Fibroblast of mammary gland (primary cell): ENCODE data around the gene PHACTR1.
"Not testable (repeated sequence)": the region's sequence is repeated elsewhere in the genome, so short reads cannot be mapped to it uniquely, and the experiment has no call there.

ENCODE experiments used
- DNase-seq: peaks from one replicate; pipeline ENCODE4 v3.0.0-alpha.2; 2010; ENCODE audit warnings: low read depth
- H3K4me3 ChIP-seq: 2 replicates; pipeline ENCODE4 v1.5.1; 2011; ENCODE audit warnings: low read depth, mild to moderate bottlenecking, low read length, moderate library complexity; ENCODE audit not compliant: control insufficient read depth
- TF ChIP-seq, protein P1 (sequence below): conservative IDR thresholded peaks from 2 replicates; pipeline ENCODE4 v1.5.1; 2011; ENCODE audit warnings: low read depth, low read length, inconsistent platforms; ENCODE audit not compliant: control insufficient read depth, insufficient read depth

The PHACTR1 gene

DNA sequence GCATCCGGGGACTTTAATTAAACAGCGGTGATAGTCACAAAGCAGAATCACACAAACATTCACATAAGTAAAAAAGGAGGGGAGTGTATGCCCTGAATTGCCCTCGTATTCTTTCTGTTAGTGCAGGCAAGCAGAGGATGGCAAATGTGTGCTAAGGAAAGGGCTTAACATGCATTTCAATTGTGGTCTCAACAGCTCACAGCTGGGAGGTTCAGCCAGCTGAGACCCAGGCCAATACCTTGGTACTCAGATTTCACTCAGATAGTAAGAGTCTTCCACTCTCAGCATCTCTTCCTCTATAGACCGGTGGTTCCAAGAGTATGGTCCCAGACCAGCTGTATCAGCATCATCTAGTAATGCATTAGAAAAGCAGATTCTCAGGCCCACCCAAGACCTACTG is 215.1 kb downstream of the PHACTR1 start:
- TF ChIP-seq, protein P1, sequence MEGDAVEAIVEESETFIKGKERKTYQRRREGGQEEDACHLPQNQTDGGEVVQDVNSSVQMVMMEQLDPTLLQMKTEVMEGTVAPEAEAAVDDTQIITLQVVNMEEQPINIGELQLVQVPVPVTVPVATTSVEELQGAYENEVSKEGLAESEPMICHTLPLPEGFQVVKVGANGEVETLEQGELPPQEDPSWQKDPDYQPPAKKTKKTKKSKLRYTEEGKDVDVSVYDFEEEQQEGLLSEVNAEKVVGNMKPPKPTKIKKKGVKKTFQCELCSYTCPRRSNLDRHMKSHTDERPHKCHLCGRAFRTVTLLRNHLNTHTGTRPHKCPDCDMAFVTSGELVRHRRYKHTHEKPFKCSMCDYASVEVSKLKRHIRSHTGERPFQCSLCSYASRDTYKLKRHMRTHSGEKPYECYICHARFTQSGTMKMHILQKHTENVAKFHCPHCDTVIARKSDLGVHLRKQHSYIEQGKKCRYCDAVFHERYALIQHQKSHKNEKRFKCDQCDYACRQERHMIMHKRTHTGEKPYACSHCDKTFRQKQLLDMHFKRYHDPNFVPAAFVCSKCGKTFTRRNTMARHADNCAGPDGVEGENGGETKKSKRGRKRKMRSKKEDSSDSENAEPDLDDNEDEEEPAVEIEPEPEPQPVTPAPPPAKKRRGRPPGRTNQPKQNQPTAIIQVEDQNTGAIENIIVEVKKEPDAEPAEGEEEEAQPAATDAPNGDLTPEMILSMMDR: no peak
- no peak for DNase-seq
- H3K4me3 ChIP-seq: no peak overlapping the region

- no peak overlapping the region for H3K4me3 ChIP-seq
- DNase-seq: no peak
- TF ChIP-seq, protein P1: no peak
Observed at GRCh38 chr6:12935637-12936036, 219.1 kb downstream of the PHACTR1 start.

- TF ChIP-seq, protein P1: no peak
- DNase-seq: no peak
- H3K4me3 ChIP-seq: no peak overlapping the region
Observed at GRCh38 chr6:12937971-12938370, 221.4 kb downstream of the PHACTR1 start.

DNA sequence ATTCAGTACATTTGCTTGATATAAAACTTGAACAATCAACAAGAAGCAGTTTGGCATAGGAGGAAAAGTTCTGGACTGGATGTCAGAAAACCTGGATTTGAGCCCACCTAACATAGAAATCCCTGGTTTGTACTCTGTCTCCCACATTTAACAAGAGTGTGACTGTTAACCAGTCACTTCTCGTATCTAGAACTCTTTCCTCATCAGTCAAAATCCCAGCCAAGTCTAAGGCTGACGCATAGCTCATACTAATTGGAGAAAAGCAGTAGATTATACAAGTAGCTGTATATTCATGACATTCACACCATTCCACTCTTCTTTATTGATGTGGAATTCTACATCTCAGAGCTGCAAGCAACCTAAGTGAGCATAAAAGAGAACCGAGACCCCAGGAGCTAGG is 222.7 kb downstream of the PHACTR1 start:
- TF ChIP-seq, protein P1: no peak
- DNase-seq: no peak
- H3K4me3 ChIP-seq: no peak overlapping the region

GRCh38 chr6:12941422-12941821 is 224.9 kb downstream of the PHACTR1 start:
- DNase-seq: peak; percentile 63

DNA sequence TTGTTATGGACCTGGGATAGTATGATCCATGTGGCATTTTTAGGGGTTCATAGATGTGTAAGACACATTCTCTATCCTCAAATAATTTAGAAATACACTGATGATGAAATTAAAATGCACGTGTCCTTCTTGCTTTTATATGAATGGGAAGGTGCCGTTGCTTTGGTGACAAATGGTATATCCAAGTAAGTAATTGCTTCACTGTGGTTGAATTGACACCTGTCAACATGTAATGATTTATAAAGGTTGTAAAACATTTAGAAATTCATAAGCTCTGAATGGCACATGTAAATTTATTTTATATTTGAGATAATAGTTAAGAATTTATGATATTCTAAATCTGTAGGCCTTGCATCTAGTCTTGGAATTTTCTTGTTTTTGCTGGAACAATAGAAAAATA is 227.0 kb downstream of the PHACTR1 start:
- DNase-seq: no peak
- TF ChIP-seq, protein P1: no peak

More at GRCh38 chr6:12941422-12941821, 224.9 kb downstream of the PHACTR1 start:
- H3K4me3 ChIP-seq: no peak overlapping the region
- TF ChIP-seq, protein P1: no peak

GRCh38 chr6:12944001-12944400 is 227.4 kb downstream of the PHACTR1 start:
- TF ChIP-seq, protein P1: no peak
- H3K4me3 ChIP-seq: no peak overlapping the region
- no peak for DNase-seq

More for the DNA sequence above, 227.0 kb downstream of the PHACTR1 start:
- no peak overlapping the region for H3K4me3 ChIP-seq

DNA sequence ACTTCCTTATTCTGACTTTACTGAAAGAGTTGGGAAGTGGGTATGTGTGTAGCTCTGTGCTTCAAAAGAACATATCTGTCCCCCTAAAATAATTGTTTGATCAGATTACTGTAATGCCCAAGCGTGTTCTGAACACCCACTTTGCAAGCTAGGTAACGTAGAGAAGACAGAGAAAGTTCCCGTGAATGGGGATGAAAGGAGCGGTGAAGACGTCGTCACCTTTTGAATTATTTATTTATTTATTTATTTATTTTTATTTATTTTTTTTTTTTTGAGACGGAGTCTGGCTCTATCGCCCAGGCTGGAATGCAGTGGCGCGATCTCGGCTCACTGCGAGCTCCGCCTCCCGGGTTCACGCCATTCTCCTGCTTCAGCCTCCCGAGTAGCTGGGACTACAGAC is 228.0 kb downstream of the PHACTR1 start:
- not testable (repeated sequence) for H3K4me3 ChIP-seq, DNase-seq
